ENCODE data around the gene KLHL18.

KLHL18 gene

DNA sequence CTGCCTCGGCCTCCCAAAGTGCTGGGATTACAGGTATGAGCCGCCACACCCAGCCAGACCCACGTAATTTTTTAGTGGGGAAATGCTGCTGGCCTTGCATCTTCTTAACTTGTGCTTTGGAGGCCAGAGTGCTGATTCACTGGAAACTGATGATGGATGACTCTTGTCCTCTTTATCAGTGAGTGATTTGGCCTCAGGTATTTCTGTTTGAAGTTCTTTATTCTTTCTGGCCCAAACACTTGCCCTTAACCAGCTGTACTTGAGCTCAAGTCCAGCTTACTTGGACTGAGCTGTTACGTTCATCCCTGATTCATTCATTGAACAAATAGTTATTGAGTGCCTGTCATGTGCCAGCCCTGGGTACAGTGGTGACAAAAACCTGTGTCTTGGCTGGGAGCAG is 102.3 kb downstream of the KLHL18 start:
- no peak for FAIRE-seq

DNA sequence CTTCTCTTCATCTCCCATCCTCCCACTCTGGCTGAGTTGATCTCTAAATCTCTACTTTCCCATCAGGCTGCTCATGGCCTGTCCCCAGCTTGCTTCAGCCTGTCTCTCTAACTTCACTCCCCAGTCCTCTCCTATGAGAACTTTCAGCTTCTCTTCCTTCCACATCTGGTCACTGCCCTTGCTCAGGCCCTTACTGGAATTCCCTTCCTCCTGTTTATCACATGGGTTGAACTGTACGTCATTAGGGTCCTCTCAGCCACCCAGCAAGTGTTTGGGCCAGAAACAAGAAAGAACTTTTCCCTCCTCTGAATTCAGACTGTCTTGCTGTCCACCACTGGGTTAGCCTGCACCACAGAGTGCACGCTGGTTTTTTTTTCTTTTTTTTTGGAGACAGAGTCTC is 103.1 kb downstream of the KLHL18 start:
- no peak for DNase-seq (ENCODE audit: insufficient read length, low spot score)

More for the DNA sequence above, 102.3 kb downstream of the KLHL18 start:
- DNase-seq (ENCODE audit: insufficient read length, low spot score) = no peak

DNA sequence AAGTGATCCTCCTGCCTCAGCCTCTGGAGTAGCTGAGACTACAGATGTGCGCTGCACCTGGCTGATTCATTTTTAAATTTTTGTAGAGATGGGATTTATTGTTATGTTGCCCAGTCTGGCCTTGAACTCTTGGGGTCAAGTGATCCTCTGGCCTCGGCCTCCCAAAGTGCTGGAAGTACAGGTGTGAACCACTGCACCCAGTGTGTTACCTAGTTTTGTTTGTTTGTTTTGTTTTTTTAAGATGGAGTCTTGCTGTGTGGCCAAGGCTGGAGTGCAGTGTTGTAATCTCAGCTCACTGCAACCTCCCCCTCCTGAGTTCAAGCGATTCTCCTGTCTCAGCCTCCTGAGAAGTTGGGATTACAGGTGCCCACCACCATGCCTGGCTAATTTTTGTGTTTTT is 110.2 kb downstream of the KLHL18 start:
- DNase-seq (ENCODE audit: insufficient read length, low spot score) (no peak), FAIRE-seq (no peak)

More for the DNA sequence above, 103.1 kb downstream of the KLHL18 start:
- FAIRE-seq = no peak

DNA sequence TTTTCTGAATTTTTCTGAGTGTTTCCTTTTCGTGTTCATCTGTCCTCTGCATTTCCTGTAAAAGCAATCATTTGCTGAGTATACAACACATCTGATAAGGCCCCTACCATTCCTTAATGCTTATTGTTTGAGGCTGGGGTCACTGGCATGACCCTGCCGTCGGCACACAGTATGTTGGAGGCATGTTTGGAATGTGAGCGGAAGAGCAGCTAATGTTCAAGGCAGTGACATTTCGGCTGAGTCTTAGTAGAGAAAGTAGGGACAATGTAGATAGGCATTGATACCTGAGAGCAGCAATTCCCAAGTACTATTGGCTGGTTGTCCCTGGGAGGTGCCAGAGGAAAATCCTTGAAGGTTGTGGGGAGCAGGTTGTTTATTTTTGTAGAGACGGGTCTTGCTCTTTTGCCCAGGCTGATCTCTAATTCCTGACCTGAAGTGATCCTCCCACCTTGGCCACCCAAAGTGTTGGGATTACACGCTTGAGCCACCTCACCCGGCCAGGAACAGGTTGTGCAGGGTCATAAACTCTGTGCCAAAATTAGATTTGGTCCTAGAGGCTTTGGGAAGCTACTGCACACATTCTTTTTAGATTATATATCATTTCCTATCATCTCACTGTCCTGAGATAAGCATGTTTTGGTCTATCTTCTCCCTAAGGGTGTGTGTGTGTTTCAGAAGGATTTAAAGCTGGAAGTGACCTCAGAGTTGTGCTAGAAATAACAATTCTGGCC is 111.6 kb downstream of the KLHL18 start:
- DNase-seq (ENCODE audit: insufficient read length, low spot score) (no peak), FAIRE-seq (no peak)

DNA sequence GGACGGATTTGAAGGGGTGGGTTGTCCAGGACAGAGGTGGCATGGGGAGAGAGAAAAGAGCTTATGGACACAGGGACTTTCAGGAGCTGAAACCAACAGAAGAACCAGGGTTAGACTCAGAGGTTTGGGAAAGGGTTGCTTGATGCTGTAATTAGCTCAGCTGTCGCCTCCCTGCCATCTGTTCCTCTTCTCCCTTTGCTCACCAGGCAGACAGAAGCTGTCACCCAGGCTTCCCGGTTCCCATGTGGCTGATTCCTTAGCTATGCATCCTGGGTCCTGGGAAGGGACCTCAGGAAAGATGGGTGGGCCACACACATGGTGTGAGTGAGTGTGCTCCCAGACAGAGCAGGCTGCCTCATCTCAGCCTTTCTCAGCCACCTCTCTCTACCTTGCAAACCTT is 112.1 kb downstream of the KLHL18 start:
- no peak for FAIRE-seq
- no peak for DNase-seq (ENCODE audit: insufficient read length, low spot score)
